ENCODE results near the gene ATP11A. TPM values are rescaled to one million over a fixed set of nuclear protein-coding genes. Genes with fewer than 3 reads are reported as not detected.

The ATP11A gene
- total RNA-seq, 1 experiment from 2014 or later, result 9.4 TPM

DNA sequence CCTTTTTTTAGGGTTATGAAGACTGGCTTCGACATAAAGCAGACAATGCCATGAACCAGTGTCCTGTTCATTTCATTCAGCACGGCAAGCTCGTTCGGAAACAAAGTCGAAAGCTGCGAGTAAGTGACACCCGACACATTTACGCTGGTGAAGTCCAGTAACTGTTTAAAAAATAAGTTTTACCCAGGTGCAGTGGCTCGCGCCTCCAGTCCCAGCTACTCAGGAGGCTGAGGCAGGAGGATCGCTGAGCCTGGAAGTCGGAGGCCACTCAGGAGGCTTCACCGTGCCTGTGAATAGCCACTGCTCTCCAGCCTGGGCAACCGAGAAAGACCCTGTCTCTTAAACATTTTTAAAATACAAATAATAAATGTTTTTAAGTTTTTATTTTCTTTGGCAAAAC lies 120.8 kb downstream of the ATP11A start:
- no peak for DNase-seq (ENCODE audit: low spot score)
- Histone ChIP-seq H3K4me1 (ENCODE audit: insufficient read depth, low read length, poor library complexity, severe bottlenecking) (no peaks in the 10 kb centered on the region), H3K27me3 (replicated peaks; ENCODE audit: insufficient read depth, low read depth, low read length, poor library complexity) (no peaks in the 10 kb centered on the region), H3K36me3 (ENCODE audit: insufficient read depth, low read length, poor library complexity, severe bottlenecking) (no peaks in the 10 kb centered on the region), H3K9me3 (ENCODE audit: low read depth, low read length, poor library complexity, severe bottlenecking) (no peaks in the 10 kb centered on the region), H3K4me3 (ENCODE audit: low read depth, low read length, poor library complexity, severe bottlenecking) (no peak overlapping the region), H3K27ac (ENCODE audit: low read depth, low read length, poor library complexity, severe bottlenecking) (no peak overlapping the region)
- no TSS peak for BruUV-seq (replicated peaks)
- POLR2A ChIA-PET (ENCODE audit: low non-redundant PET), result no interaction called here
- CTCF ChIA-PET, result no interaction called here
- no peak for TF ChIP-seq EZH2 (IDR thresholded peaks at IDR 0.05; ENCODE audit: borderline replicate concordance, low read depth, low read length, poor library complexity, severe bottlenecking)
- TF ChIP-seq, protein P1, sequence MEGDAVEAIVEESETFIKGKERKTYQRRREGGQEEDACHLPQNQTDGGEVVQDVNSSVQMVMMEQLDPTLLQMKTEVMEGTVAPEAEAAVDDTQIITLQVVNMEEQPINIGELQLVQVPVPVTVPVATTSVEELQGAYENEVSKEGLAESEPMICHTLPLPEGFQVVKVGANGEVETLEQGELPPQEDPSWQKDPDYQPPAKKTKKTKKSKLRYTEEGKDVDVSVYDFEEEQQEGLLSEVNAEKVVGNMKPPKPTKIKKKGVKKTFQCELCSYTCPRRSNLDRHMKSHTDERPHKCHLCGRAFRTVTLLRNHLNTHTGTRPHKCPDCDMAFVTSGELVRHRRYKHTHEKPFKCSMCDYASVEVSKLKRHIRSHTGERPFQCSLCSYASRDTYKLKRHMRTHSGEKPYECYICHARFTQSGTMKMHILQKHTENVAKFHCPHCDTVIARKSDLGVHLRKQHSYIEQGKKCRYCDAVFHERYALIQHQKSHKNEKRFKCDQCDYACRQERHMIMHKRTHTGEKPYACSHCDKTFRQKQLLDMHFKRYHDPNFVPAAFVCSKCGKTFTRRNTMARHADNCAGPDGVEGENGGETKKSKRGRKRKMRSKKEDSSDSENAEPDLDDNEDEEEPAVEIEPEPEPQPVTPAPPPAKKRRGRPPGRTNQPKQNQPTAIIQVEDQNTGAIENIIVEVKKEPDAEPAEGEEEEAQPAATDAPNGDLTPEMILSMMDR (conservative IDR thresholded peaks at IDR 0.05; ENCODE audit: low read depth, low read length), result no peak
- intact Hi-C loops (cut with micrococcal nuclease; ENCODE audit: unreplicated experiment), result no loop called here

DNA sequence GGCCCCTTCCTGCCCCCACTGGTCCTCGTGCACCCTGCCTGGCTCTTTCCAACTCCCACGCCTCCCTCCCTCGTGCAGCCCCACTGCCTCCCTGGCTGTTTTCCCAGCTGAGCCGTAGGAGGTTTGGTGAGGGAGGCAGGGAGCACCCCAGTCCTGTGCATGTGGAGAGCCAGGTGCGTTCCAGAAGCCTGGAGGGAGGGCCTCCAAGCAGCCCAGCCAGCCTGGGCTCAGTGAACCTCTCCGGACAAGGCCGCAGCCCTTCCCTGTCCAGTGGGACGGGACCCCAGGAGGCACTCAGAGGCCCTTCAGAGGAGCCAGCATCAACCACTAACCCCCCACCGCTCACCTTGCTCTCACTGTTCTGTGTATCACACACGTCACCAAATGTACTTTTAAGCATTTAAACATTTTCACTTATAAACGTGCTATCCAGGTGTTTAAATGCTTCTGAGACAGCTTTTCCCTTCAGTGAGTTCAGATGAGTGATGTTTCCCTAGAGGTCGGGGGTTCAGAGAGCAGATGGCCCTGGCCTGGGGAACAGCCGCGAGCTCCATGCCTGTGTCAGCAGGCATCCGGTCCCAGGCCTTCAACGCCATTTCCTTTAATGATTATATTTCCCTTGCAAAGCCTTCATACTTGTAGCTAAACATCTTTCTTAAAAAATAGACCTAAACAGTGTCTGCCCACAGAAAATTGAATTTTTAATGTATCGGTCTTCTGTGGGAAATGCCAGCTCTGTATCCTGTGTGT lies 122.6 kb downstream of the ATP11A start:
- Histone ChIP-seq H3K36me3 (ENCODE audit: insufficient read depth, low read length, poor library complexity, severe bottlenecking) (no peaks in the 10 kb centered on the region), H3K4me1 (ENCODE audit: insufficient read depth, low read length, poor library complexity, severe bottlenecking) (no peaks in the 10 kb centered on the region), H3K4me3 (ENCODE audit: low read depth, low read length, poor library complexity, severe bottlenecking) (no peak overlapping the region), H3K27ac (ENCODE audit: low read depth, low read length, poor library complexity, severe bottlenecking) (no peak overlapping the region), H3K27me3 (replicated peaks; ENCODE audit: insufficient read depth, low read depth, low read length, poor library complexity) (no peaks in the 10 kb centered on the region), H3K9me3 (ENCODE audit: low read depth, low read length, poor library complexity, severe bottlenecking) (no peaks in the 10 kb centered on the region)
- DNase-seq (ENCODE audit: low spot score), result no peak
- TF ChIP-seq, protein P1 (conservative IDR thresholded peaks at IDR 0.05; ENCODE audit: low read depth, low read length), result no peak
- TF ChIP-seq EZH2 (IDR thresholded peaks at IDR 0.05; ENCODE audit: borderline replicate concordance, low read depth, low read length, poor library complexity, severe bottlenecking), result no peak
- no TSS peak for BruUV-seq (replicated peaks)
- CTCF ChIA-PET, result no interaction called here
- intact Hi-C loops (cut with micrococcal nuclease; ENCODE audit: unreplicated experiment), result no loop called here
- POLR2A ChIA-PET (ENCODE audit: low non-redundant PET), result no interaction called here

DNA sequence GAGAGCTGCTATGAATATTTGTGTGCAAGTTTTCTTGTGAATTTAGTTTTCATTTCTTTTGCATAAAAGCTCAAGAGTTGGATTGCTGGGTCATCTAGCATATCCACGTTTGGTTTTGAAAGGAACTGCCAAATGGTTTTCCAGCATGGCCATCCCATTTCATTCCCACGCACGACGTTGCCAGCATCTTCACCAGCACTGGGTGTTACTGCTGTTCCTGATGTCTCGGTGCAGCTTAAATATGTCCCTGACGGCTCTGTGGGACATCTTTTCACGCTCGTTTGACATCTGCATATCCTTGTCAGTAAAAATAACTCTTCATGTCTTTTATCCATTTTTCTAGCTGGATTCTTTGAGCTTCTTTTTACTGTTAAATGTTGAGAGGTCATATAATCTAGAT lies 123.7 kb downstream of the ATP11A start:
- intact Hi-C loops (cut with micrococcal nuclease; ENCODE audit: unreplicated experiment), result no loop called here
- ChIA-PET POLR2A (ENCODE audit: low non-redundant PET) (no interaction called here), CTCF (no interaction called here)
- no peak for TF ChIP-seq EZH2 (IDR thresholded peaks at IDR 0.05; ENCODE audit: borderline replicate concordance, low read depth, low read length, poor library complexity, severe bottlenecking)
- TF ChIP-seq, protein P1 (conservative IDR thresholded peaks at IDR 0.05; ENCODE audit: low read depth, low read length), result no peak
- H3K9me3 ChIP-seq (ENCODE audit: low read depth, low read length, poor library complexity, severe bottlenecking), result no peaks in the 10 kb centered on the region
- H3K36me3 ChIP-seq (ENCODE audit: insufficient read depth, low read length, poor library complexity, severe bottlenecking), result no peaks in the 10 kb centered on the region
- H3K4me1 ChIP-seq (ENCODE audit: insufficient read depth, low read length, poor library complexity, severe bottlenecking), result no peaks in the 10 kb centered on the region
- H3K27me3 ChIP-seq (replicated peaks; ENCODE audit: insufficient read depth, low read depth, low read length, poor library complexity), result no peaks in the 10 kb centered on the region
- H3K27ac ChIP-seq (ENCODE audit: low read depth, low read length, poor library complexity, severe bottlenecking), result no peak overlapping the region
- no peak for DNase-seq (ENCODE audit: low spot score)
- no peak overlapping the region for H3K4me3 ChIP-seq (ENCODE audit: low read depth, low read length, poor library complexity, severe bottlenecking)
- no TSS peak for BruUV-seq (replicated peaks)
